NCI-H345 treated with DMSO at 0.1 percent for 48 hours (cell line): ENCODE data around the gene NHSL2.
"Not testable (repeated sequence)": the region's sequence is repeated elsewhere in the genome, so short reads cannot be mapped to it uniquely, and the experiment has no call there.

Experiments
- DNase-seq: peaks from one replicate; lab custom pipeline; 2025; ENCODE audit not compliant: unreplicated experiment; lab: John Stamatoyannopoulos, UW

Gene NHSL2

DNA sequence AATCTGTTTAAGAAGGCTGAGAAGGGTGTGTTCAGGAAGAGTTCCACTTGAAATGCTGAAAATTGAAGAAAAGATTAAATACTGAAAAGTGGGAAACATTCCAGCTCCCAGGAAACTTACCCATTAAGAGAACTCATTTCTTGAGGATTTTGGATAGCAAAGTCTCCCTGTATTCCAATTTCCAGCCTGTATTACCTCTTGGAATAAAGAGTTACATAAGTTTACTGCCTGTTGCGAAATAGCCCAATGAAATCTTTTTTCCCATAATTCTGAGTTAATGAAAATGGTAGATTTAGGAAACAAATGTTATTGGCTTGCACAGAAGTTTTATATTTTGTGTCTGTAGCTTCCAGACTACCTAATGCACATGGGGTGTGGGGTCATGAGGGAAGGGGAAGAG, 12.0 kb downstream of the NHSL2 start:
- DNase-seq = no peak

DNA sequence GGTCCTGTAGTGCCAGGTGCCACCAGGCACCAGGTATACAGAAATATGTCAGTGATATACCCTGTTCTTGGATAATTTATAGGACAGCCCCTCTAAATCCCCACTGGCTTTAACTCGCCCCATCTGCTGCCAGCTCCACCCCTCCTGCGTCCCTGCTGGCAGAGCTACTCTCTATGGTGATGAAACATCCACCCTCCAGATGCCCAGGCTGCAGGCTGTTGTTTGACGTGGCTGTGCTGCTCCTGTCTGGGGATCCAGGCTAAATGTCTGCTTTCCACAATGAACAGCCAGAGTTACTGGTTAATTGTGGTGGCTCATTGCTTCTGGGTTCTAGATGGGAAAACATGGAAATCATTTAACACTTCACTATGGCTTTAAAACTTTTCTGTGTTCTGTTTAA, 12.9 kb downstream of the NHSL2 start:
- no peak for DNase-seq

DNA sequence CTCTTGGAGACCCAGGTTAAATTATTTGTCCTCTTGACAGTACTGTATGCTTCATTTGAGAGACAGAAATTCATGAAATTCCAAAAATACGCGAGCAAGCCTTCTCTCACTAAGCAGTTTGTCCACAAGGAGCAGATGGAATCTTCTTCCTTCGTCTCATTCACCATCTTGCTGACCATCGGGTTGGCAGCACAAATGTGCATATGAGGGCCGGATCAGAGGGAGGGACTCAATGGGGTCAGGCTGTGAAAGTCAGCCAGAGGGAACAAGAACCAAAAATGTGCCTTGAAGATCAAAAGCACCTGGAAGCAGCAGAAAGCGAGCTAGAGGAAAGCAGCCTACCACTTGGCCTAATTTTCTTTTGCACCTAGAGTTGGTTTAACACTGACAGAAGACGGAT, 16.4 kb downstream of the NHSL2 start:
- DNase-seq = no peak

DNA sequence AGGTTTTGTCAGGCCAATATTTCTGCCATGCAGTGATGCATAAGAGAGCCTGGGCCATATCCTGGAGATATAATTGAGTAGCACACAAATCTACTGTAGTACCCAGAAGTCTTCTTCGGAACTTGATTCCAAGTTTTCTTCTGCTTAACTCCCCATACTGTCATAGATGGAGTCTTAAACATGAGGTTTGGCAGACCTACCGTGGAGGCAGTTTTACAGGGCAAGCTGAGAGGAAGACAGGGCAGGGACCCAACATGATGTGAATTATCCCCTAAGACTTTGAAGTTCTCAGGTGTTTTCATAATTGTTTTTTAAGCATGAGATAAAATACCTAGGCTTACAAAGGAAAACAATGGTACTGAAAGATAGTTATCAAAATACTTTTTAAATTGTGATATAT, 18.2 kb downstream of the NHSL2 start:
- DNase-seq = no peak

DNA sequence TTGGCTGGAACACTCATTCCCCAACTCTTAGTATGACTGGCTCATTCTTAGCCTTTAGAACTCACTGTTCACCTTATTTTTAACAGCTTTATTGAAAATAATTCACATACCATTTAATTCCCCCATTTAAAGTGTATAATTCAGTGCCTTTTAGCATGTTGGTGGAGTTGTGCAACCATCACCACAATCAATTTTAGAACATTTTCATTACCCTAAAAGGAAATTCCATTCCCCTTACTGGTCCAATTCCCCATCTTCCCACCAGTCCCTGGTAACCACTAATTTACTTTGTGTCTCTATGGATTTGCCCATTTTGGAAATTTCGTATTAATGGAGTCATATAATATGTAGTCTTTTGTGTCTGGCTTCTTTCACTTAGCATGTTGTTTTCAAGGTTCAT, 19.7 kb downstream of the NHSL2 start:
- DNase-seq = no peak

DNA sequence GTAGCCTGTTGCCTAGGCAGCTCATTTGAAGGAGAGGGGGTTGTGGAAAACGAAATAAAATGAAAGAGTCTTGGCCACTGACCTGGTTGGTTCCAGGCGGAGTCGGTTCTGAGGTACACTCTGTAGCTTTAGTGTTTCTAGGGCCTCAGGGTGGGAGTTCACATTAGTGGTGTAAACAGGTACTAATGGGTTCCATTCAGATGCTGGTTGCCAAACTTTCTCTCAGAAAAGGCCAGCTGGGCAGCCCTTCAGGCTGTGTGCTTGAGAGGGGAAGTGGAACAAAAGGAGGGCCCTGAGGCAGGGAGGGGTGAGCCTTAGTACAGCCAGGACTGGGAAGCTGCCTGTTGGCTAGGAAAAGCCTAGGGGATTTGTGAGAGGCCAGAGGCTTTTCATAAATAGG, 24.8 kb downstream of the NHSL2 start:
- DNase-seq = no peak

DNA sequence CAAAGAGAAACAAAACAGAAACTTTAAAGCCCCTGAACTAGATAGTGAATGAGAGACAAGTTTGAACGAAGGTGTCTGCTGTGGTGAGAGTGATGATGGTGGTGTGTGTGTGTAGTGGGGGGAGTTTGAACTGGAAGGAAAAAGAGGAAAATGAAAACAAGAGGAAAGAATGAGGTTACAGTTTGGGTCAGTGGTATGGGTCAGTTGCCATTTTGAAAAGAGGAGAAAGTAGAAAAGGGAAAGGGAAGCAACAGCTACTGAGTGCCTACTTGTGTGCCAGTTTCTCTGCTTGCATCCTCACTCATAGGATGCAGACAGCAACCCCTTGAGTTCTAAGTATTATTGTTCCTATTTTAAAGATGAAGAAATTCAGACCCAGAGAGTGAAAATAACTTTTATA, 26.0 kb downstream of the NHSL2 start:
- no peak for DNase-seq

DNA sequence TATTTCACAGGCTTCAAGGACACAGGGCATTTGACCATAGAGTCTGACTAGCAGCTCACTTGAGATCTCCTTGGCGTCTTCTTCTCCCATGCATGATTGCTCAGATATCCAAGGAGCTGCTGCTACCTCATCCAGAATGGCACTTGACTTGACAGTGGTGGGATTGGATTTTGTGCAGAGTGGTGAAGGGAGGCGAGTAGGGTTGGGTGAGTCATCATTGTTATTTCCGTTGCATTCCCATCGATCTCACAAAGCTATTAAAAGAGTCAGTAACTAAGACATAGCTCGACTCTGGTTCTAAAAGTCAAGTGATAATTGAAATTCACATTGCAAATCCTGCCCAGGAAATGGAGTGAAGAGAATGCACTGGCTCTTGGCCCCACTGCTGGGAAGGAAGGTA, 27.7 kb downstream of the NHSL2 start:
- no peak for DNase-seq

DNA sequence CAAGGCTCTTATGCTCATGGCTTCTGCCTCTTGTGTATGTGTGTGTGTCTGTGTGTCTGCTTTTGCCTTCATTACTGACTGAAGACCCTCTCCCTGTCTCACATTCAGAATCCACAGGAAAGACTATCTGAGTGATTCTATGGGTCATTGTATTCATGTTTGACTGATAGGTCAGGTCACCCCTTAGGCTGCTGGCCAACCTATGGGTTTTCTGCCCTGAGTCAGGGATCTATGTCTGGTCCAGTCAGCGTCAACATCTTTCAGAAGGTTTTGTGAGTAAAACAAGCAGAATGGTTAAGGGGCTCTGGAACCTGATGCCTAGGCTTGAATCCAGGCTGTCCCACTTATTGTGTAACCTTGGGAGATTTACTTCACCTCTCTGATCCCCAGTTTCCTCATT, 30.5 kb downstream of the NHSL2 start:
- DNase-seq = no peak

DNA sequence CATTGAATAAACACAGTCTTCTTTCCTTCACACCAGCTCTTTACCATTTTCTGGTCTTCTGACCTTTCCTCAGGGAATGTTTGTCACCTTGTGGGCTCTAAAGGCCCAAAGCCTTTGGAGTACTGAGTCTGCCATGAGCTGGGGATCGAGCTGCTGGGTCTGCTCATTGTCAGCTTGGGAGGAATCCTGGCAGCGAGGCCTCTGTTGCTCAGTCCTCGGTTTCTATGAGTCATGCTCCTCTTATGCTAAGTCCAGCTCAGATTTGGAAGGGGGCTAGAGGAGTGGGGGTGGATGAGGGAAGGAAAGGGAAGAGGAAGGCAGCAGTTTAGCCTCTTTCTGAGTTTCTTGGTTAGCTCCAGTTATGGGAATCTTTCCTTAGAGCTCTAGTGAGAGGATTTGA, 31.1 kb downstream of the NHSL2 start:
- no peak for DNase-seq

DNA sequence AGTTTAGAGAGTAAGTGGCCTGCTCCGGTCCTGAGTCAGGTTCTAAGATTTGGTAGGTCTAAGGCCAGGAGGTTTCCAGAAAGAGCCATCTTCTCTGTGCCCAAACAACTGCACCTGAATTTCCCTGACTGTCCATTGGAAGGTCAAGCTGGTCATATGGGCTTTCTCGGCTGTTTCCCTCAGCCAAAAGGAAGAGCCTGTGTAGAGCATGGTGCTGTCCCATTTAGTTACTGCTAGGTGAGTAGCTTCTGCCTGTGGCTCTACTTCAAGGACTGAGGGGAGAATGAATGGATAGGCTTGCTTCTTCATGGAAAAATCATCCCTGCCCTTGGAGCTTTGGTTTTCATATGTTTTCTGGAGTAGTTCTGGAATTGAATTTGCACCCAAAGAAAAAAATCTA, 33.7 kb downstream of the NHSL2 start:
- DNase-seq = no peak

DNA sequence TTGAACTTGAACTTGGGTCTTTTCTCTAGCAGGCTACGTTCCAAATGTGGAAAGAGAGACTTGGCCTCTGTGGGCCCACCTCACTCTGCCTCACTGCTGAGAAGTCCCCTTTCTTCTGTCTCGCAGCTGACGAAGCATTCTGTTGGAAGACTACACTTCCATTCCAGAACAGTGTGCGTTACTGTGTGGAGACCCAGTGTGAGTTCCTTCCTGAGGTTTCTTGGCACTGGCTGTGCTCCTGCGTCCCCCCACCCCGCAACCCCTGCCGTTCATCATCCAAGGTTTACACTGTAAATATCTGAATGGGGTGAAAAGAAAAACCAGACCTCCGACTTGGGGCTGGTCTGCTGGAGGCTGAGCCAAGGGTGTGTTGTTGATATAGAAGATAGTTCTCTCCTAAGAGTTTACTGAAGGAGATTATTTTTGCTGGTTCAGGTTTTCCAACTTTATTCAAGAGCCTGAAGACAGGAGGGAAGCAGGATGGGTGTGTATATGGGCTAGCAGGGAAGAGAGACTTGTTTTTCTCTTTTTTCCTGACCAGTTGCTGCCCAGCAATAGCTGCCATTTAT, 34.7 kb downstream of the NHSL2 start:
- no peak for DNase-seq

DNA sequence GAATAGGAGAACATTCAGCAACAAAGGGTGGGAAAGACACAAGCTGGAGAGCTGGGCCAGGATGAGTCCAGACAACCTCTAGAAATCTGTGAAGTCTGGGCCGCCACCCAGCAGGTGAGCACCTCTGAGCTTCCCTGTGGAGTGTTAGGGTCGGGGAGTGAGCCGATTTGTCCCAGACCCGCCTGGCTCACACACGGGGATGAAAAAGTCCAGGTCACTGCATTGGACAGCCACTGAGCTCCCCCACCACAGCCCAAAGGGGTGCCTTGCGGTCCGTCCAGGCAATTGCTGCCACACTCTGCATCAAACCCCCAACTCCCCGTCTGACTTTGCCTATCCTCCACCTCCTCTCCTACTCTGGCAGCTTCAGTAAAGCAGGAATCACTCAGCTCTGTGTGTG, 38.7 kb downstream of the NHSL2 start:
- no peak for DNase-seq

DNA sequence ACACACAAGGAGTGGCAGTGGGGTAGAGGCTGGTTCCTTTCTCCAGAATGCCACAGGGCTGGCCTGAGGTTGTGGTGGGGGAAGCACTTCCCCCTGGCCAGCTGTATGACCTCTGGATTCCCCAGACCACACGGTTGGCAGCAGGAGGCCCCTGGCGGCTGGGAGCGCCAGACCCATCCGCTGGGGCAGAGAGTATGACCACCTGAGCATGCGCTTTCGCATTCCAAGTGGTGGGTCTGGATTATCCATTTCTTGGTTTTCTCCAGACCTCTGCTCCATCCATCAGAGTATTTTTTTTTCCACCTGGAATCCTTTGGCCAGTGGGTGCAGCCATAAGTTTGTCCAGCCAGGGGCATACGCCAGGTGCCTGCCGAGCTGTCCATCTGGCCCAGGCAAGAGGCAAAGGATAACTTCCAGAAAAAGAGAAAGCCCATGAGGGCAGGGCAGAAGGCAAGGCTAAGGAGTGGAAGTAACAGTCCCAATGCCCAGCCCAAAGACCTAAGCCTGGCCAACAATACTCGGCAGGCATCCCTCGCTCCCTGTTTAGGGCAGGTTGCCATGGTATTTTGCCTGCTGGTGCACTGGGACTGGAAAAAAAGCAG, 39.3 kb downstream of the NHSL2 start:
- DNase-seq = no peak

DNA sequence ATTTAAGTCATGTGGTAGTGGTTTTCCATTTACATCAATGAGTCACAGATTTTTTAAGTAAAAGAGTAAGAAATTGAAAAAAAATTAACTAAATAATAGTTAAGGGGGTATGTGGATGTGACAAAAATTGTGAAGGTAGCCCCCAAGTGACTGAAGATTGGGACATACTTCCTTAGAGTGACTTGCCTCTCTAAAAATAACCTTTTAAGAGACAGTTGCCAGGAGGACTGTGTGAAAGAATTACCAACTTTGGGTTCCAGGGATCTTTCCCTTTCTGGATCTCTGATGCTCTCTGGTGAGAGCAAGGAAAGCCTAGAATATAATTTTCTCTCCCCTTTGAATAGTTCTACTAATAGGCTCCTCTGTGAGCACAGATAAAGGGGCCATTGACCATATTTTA, 42.7 kb downstream of the NHSL2 start:
- no peak for DNase-seq

DNA sequence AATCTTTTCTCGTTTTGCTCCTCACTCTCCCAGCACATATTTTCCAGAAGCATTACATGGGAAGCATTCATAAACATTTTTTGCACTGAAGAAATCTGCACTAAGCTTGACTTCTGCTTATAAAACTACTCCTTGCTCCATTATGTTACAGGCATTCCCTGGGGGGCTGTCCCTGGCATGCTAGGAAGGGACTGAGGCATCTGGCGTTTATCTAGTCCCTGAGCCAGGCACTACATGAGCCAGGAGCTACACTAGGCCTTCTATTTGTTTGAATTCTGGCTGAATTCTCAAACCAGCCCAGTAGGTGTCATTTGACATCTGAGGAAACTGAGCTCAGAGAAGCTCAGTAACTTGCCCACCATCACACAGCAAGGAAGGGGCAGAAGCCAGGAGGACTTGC, 43.3 kb downstream of the NHSL2 start:
- no peak for DNase-seq

DNA sequence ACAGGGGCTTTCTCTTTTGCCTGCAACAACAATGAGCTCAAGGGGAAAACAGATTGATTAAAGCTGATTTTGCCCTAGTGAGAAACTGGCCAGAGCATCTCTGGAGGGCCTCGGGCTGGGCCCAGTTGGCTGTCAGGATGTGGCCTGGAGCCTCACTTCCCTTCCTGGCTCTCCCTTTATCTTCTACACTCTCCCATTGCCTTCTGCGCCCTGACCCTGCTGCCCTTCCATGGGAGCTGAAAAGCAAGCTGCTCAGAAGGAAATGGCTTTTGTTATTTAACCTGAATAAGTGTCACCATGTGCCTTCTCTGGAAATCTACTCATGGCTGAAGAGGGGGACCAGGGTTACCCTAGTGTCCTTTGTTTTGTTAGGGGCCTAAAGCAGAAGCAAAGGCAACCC, 43.8 kb downstream of the NHSL2 start:
- DNase-seq = no peak

DNA sequence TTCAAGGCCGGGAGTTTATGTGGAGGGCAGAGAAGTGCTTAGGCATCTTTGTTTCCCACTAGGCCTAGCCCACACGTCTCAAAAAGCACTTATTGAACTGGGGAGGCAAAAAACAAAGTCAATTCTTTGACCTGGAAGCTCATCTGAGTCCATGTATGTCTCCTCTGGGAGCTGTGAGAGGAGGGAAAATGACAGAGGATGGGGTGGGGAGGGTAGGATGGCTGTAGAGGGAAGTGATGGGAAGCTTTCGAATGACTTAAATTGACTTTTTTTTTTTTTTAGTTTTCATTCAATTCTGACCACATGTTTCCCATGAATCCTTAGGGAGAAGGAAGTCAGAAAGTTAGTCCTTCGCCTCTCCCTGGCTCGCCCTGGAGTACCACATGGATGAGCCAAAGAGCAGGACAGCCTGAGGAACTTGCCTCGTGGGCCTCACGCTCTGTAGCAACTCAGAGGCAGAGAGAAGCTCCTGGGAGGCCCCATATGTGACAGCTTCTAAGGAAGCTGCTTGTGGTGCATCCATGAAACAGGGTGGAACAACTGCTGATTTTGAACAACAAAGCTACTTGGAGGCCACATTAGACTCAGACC, 45.0 kb downstream of the NHSL2 start:
- DNase-seq = no peak

DNA sequence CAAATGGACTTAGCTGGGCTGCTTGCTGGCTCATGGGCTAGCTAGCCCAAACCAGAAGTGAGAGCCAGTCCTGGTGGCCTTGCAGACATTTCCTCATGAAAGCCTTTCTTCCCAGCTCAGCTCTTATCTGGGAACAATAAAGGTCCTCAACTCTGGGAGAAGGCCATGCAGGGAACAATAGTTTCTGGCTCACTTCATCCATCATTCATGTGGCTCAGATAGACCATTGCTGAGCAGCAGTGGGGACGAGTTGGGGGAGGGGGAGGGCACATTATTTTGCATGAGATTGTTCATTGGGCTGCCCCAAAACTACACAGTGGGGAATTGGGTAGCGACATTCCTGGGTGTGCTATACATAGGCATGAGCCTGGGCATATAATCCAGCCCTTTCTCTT, 47.6 kb downstream of the NHSL2 start:
- no peak for DNase-seq

DNA sequence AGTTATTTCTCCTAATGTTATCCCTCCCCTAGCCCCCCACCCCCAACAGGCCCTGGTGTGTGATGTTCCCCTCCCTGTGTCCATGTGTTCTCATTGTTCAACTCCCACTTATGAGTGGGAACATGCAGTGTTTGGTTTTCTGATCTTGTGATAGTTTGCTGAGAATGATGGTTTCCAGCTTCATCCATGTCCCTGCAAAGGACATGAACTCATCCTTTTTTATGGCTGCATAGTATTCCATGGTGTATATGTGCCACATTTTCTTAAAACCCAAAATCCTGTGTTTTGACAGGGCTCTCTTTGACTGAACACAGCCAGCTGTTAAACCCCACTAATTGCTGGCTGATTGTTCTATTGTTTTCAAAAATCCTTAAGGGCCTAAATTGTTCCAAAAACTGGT, 53.5 kb downstream of the NHSL2 start:
- not testable (repeated sequence) for DNase-seq

DNA sequence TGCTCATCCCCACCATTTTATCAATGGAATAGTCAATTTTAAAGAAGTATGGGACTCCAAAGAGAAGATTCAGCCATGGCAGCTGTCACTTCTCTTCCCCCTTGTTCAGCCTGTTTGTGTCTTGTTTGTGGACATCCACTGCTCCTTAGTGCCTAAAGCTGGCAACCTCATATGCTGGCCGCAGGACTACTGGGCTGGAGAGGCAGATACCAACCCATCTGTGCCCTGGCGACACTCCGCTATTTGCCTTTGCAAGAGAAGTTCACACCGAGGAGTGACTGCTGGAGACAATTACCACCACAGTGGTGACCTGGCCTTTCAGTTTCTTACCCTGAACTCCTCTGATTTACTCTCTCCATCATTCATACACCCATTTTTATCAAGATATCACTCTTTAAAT, 64.3 kb downstream of the NHSL2 start:
- DNase-seq = no peak

DNA sequence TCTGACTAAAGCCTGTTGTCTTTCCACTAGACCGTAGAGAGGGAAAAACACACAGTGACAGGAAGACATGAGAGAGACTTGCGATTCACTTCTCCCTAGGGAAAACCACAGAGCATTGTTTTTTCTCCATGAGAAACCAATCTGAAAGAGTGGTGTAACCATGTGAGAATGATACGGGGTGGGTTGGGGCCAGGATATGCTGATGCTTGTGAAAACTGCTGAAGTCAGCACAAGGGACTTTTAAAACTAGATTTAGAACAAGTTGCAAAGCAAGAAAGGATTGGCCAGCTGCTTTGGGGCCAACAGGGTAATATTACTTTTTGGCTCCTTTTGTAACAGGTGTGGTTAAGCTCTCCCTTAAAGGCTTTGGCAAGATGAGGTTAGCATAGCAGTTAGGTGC, 66.1 kb downstream of the NHSL2 start:
- DNase-seq = no peak

DNA sequence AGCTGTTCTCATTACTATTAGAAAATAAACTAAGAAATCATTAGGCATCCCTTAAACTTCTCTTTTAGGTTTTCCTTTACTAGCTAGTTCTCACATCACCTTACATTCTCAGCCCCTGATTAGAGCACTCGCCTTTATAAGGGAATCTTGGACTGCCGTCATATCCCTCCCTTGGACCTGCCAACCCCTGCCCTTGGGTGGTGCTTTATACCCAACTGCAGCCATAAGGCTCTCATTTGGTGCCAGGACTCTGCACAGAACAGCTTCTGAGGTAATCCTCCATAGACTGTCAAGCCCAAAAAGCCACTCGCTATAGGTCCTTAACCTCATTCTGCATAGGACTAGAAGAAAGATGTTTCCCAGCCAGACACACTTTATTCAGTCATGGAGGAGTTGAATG, 67.5 kb downstream of the NHSL2 start:
- DNase-seq = no peak
